Measurements from ENCODE around the gene MICAL2. TPM values are rescaled to one million over a fixed set of nuclear protein-coding genes. Genes with fewer than 3 reads are reported as not detected.

MICAL2 gene
- total RNA-seq, 2 experiments from 2014 or later: 155 to 158 TPM

- ChIA-PET POLR2A (no interaction called here), CTCF (interaction anchor here (0.7 kb wide), 1 partner anchor 99 kb away, joined by 6 read pairs; no protein-coding TSS in a partner anchor)
Measured at GRCh38 chr11:12219757-12220156, 109.4 kb downstream of the MICAL2 start.

GRCh38 chr11:12220305-12220704 is 109.9 kb downstream of the MICAL2 start:
- ChIA-PET POLR2A (interaction anchor here (1.6 kb wide), 1 partner anchor 13 kb away, joined by 4 read pairs; no protein-coding TSS in a partner anchor), CTCF (no interaction called here)

- ChIA-PET POLR2A (interaction anchor here (1.6 kb wide), 1 partner anchor 13 kb away, joined by 4 read pairs; no protein-coding TSS in a partner anchor), CTCF (no interaction called here)
Measured at GRCh38 chr11:12221051-12221535, 110.7 kb downstream of the MICAL2 start.

- CTCF ChIA-PET: interaction anchor here (2.3 to 4.3 kb wide), 3 partner anchors 7 to 14 kb away, joined by 10 to 33 read pairs (median 11); no protein-coding TSS in a partner anchor
- POLR2A ChIA-PET: no interaction called here
Measured at GRCh38 chr11:12222055-12222792, 111.8 kb downstream of the MICAL2 start.

GRCh38 chr11:12223771-12224536 is 113.6 kb downstream of the MICAL2 start:
- ChIA-PET CTCF (interaction anchor here (0.6 to 4.3 kb wide), 14 partner anchors 9 to 179 kb away, joined by 3 to 33 read pairs (median 4); partner anchors contain the start of gene MICAL2), POLR2A (interaction anchor here (0.6 to 2.8 kb wide), 9 partner anchors 10 to 114 kb away, joined by 3 to 17 read pairs (median 5); partner anchors contain the start of gene MICAL2)

- ChIA-PET CTCF (interaction anchor here (0.6 to 4.3 kb wide), 12 partner anchors 9 to 180 kb away, joined by 3 to 33 read pairs (median 5); partner anchors contain the start of gene MICAL2), POLR2A (interaction anchor here (0.6 to 2.8 kb wide), 8 partner anchors 9 to 97 kb away, joined by 3 to 17 read pairs (median 4); no protein-coding TSS in a partner anchor)
Measured at GRCh38 chr11:12224537-12224893, 114.1 kb downstream of the MICAL2 start.

- POLR2A ChIA-PET: interaction anchor here (0.8 to 2.8 kb wide), 6 partner anchors 9 to 97 kb away, joined by 3 to 17 read pairs (median 7); no protein-coding TSS in a partner anchor
- CTCF ChIA-PET: interaction anchor here (0.6 to 4.3 kb wide), 9 partner anchors 10 to 321 kb away, joined by 3 to 33 read pairs (median 5); no protein-coding TSS in a partner anchor
Measured at GRCh38 chr11:12225046-12225739, 114.8 kb downstream of the MICAL2 start.

GRCh38 chr11:12226093-12226492 is 115.7 kb downstream of the MICAL2 start:
- POLR2A ChIA-PET: no interaction called here
- CTCF ChIA-PET: interaction anchor here (1.3 to 4.3 kb wide), 2 partner anchors 10 to 19 kb away, joined by 4 to 33 read pairs; no protein-coding TSS in a partner anchor

- ChIA-PET POLR2A (interaction anchor here (0.5 kb wide), 1 partner anchor 72 kb away, joined by 3 read pairs; no protein-coding TSS in a partner anchor), CTCF (interaction anchor here (0.6 to 1.0 kb wide), 2 partner anchors 19 to 119 kb away, joined by 3 read pairs; partner anchors contain the start of gene MICAL2)
Measured at GRCh38 chr11:12229450-12230229, 119.2 kb downstream of the MICAL2 start.

- ChIA-PET POLR2A (no interaction called here), CTCF (no interaction called here)
Measured at GRCh38 chr11:12232160-12232559, 121.8 kb downstream of the MICAL2 start.

GRCh38 chr11:12232817-12233601 is 122.6 kb downstream of the MICAL2 start:
- CTCF ChIA-PET: interaction anchor here (1.3 to 5.1 kb wide), 2 partner anchors 9 to 182 kb away, joined by 4 to 33 read pairs; no protein-coding TSS in a partner anchor

GRCh38 chr11:12233602-12233925 is 123.2 kb downstream of the MICAL2 start:
- POLR2A ChIA-PET: interaction anchor here (1.9 kb wide), 1 partner anchor 9 kb away, joined by 9 read pairs; no protein-coding TSS in a partner anchor
- CTCF ChIA-PET: interaction anchor here (1.3 to 5.1 kb wide), 2 partner anchors 9 to 182 kb away, joined by 4 to 33 read pairs; no protein-coding TSS in a partner anchor

More at GRCh38 chr11:12232817-12233601, 122.6 kb downstream of the MICAL2 start:
- POLR2A ChIA-PET: interaction anchor here (1.9 kb wide), 1 partner anchor 9 kb away, joined by 9 read pairs; no protein-coding TSS in a partner anchor

- ChIA-PET CTCF (interaction anchor here (5.1 kb wide), 1 partner anchor 10 kb away, joined by 33 read pairs; no protein-coding TSS in a partner anchor), POLR2A (interaction anchor here (1.9 kb wide), 1 partner anchor 10 kb away, joined by 9 read pairs; no protein-coding TSS in a partner anchor)
Measured at GRCh38 chr11:12234221-12234620, 123.8 kb downstream of the MICAL2 start.

- POLR2A ChIA-PET: interaction anchor here (2.5 kb wide), 1 partner anchor 11 kb away, joined by 17 read pairs; no protein-coding TSS in a partner anchor
- CTCF ChIA-PET: interaction anchor here (1.0 to 5.1 kb wide), 6 partner anchors 11 to 190 kb away, joined by 3 to 33 read pairs (median 6); no protein-coding TSS in a partner anchor
Measured at GRCh38 chr11:12235080-12235479, 124.7 kb downstream of the MICAL2 start.

- ChIA-PET CTCF (interaction anchor here (0.9 to 5.1 kb wide), 11 partner anchors 11 to 191 kb away, joined by 3 to 33 read pairs (median 5); partner anchors contain the start of gene MICAL2), POLR2A (interaction anchor here (1.0 to 2.5 kb wide), 2 partner anchors 11 to 85 kb away, joined by 4 to 17 read pairs; no protein-coding TSS in a partner anchor)
Measured at GRCh38 chr11:12235553-12235946, 125.2 kb downstream of the MICAL2 start.

GRCh38 chr11:12235947-12236743 is 125.8 kb downstream of the MICAL2 start:
- POLR2A ChIA-PET: interaction anchor here (0.6 to 2.5 kb wide), 4 partner anchors 12 to 85 kb away, joined by 3 to 17 read pairs (median 4); no protein-coding TSS in a partner anchor
- CTCF ChIA-PET: interaction anchor here (0.6 to 5.1 kb wide), 19 partner anchors 12 to 191 kb away, joined by 3 to 33 read pairs (median 5); partner anchors contain the start of gene MICAL2
